Hindlimb muscle (tissue), 1 donor: ENCODE results near the gene PLCG2. TPM values are rescaled to one million over a fixed set of nuclear protein-coding genes. Genes with fewer than 3 reads are reported as not detected.
"Not testable (repeated sequence)": the region's sequence is repeated elsewhere in the genome, so short reads cannot be mapped to it uniquely, and the experiment has no call there.

ENCODE experiments used
- DNase-seq: peaks from one replicate; pipeline ENCODE4 v3.0.0-alpha.2; 2013
- polyA plus RNA-seq: library from polyadenylated mRNA; unstranded; fragments of 120-200 nt; gene quantifications from one replicate; pipeline ENCODE4 v1.2.1, GENCODE V29; 2013; ENCODE audit not compliant: insufficient read length

PLCG2 gene
- polyA plus RNA-seq, 1 donor, result 8.8 TPM

DNA sequence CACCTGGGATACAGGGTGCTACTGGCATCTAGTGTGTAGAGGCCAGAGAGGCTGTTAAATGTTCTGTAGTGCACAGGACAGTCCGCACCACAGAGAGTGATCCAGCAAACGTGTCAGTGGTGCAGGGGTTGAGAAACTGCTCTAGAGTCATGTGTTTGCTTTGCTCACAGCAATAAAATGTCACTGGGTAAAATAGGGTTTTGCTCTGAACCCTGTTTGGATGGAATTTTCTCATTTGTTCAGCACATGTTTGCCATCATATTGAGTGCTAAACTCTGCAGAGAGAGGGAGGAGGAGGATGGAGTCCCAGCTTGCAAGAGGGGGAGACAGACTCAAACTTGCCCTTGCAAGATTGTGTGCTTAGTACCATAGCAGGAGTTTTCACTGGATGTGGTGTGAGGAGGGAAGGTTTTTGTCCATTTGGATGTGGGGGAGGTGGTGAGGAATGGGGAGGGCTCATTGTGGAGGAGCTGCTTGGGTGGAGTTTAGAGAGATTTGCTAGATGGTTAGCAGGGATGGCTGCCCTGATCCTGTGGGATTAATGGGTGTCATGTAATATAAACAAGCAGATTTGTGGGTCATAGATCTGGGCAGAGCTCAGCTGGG is 11.8 kb downstream of the PLCG2 start:
- DNase-seq, result no peak

DNA sequence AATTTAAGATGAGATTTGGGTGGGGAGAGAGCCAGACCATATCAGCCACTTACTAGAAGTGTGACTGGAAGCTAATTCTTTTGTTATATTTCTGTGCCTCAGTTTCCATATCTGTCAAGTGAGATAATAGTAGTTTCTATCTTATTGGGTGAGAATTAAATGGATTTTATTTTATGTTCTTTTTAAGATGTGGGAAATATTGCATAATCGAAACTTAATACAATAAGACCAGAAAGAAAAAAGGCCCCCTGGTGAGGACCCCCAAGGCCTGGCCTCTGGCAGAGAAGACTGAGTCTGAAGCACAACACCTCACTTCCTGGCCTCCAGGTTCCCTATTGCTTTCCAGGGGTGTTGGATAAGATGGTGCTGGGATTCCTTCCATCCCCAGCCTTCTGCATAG is 13.7 kb downstream of the PLCG2 start:
- no peak for DNase-seq

DNA sequence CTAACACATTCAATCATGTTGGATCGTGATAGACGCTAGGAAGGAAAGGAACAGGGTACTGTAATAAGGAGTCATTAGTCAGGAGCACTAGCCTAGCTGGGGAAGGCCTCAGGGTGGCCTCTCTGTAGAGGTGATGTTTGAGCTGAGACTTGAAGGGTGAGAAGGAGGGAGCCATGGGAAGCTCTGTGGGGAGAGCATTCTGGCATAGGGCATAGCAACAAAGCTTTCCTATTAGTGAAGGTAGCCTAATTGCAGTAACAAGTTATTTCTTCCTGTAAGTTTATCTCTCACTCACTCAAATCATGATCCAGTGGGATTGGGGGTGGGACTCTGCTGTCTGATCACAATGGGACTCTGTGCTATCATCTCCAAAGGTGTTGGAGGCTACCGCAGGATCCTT is 16.1 kb downstream of the PLCG2 start:
- DNase-seq, result no peak

DNA sequence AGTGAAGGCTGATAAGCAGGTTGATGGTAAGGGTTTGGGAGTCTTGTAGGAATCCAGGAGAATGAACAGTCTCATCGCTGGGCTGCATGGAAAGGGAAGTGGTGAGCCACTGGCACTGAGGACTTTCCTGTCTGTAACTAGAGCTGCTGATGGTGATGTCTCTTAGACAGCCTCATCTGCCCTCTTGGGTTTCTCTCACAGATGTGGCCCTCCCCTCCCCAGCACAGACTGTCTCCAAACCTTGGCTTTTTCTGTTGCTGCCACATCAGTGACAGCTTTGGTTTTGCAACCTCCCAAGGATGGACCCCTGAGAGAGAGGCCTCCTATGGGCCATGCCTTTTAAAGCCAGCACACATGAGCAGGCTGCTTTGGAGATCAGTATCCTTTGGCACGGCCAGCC is 16.9 kb downstream of the PLCG2 start:
- DNase-seq, result no peak

DNA sequence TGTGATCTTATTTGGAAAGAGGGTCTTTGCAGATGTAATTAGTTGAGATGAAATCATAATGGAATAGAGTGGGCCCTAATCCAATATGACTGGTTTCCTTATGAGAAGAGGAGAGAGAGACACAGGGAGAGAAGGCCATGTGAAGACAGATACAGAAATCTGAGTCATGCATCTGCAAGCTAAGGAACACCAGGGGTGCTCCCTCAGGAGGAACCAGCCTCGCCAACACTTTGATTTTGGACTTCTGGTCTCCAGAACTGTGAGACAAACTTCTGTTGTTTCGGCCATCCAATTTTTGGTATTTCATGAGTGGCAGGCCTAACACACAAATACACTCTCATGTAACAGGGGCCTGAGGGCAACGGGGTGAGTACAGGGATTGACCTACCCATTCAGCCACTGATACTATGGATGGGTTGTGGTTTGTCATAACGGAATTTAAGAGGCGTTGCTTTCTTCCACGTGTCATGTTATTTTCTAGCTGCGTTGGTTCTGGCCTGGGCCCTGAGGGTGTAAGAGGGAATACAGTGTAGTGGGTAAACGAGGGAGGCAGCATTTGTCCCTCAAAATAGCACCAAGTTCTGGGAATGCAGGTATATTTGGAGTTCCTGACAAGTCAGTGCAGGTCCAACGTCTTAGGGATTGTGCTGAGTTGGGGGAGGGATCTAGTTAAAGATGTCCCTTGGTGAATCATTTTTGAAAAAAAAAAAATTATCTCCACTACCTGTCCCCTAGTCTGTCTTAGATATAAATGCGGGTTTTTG is 17.7 kb downstream of the PLCG2 start:
- DNase-seq, result no peak

DNA sequence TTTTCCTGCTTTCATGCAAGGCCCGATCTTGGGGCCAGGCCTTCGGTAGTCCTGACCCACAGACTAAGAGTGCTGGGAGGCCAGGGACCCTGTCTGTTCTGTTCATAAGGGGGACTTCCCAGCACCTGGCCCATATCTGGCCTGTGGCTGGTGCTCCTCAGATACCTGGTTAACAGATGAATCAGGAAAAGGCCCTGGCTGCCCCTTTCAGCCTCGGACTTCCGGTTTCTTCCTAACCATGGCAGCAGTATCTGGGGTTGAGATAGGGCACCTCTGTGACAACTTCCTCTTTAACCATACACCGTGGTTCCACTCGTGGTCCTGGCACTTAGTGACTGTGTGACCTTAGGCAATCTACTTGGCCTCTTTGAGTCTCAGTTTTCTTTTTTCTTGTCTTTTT is 18.4 kb downstream of the PLCG2 start:
- no peak for DNase-seq

DNA sequence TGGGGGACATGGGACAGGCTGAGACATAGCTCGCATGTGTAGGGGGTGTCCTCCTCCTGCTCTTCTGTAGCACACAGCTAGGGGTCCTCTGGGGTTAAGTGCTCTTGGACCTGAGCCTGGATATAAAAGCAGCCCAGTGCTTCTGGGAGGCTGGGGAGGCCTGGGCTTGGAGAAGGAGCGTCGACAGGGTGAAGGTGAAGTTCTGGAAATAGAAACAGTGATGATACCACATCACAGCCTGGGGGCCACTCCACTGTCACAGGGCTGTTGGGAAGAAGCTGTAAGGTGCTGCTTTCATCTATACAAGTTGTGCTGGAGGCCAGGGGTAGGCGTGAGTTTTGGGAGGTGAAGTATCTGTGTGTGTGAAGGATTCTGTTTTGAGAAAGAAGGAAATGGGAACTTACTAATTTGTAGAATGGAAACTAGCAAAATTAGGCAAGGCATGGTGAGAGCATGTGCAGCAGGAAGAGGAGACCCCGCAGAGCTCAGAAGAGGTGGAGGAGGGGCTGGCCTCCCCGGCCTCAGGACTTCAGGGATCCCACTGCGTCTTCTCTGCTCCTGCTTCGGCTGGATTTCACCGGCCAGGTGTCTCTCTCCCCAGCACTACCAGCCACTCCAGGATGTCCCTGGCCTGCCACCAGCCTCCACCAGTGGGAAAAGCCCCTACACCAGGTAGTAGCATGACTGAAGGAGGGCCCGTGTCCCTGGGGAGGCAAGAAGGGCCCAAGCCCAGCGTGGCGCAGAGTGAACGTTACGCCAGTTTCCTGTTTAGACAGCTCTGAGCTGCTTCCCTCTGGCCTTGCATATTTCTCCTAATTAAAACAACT is 19.4 kb downstream of the PLCG2 start:
- no peak for DNase-seq

DNA sequence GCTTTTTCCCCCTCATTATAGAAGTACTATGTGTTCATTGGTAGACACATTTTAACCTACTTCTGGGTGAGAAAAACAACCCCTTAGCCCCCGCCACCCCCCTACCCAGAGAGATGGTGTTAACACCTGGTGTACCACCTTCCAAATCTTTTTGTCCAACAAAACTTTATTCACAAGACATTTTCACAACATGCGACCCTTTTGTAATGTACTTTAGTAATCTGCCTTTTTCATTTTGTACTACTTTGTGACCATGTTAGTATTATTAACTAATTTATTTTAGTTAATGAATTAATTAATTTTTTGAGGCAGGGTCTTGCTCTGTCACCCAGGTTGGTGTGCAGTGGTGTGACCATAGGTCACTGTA is 20.0 kb downstream of the PLCG2 start:
- no peak for DNase-seq

DNA sequence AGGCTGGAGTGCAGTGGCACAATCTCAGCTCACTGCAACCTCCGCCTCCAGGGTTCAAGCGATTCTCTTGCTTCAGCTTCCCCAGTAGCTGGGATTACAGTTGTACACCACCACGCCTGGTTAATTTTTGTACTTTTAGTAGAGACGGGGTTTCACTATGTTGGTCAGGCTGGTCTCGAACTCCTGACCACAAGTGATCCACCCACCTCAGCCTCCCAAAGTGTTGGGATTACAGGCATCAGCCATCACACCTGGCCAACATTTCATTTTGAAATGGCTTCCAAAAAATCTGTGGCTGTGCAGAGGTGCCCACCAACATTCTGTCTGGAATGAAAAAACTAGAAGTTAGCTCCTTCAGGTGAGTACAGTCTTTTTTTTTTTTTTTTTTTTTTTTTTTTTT is 22.6 kb downstream of the PLCG2 start:
- DNase-seq, result not testable (repeated sequence)

DNA sequence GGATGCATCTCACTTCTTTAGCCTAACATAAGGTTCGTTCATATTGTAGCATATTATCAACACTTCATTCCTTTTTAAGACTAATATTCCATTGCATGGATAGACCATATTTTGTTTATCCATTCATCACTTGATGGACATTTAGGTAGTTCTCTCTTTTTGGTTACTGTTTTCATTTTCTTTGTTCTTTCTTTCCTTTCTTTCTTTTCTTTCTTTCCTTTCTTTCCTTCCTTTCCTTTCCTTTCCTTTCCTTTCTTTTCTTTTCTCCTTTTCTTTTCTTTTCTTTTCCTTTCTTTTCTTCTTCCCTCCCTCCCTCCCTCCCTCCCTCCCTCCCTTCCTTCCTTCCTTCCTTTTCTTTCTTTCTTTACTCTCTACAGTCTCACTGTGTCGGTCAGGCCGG is 24.2 kb downstream of the PLCG2 start:
- DNase-seq, result no peak

DNA sequence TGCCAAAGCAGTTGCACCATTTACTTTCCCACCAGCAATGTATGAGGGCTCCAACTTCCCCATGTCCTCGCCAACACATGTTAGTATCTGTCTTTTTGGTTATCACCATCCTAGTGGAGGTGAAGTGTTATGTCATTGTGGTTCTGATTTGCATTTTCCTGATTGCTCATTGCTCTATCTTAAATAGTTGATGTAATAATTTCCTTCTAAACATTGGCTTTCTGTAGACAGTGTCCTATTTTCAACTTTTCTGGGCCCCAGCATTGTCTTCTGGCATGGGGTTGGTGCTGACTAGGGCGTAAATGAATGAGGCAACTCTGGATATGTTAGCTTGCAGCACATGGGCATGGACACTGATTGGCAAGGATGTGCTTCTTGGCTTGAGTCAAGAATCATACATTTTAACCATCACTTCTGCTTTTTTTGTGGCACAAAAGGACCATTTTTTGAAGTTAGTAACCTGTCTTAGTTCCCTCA is 25.1 kb downstream of the PLCG2 start:
- DNase-seq, result no peak

DNA sequence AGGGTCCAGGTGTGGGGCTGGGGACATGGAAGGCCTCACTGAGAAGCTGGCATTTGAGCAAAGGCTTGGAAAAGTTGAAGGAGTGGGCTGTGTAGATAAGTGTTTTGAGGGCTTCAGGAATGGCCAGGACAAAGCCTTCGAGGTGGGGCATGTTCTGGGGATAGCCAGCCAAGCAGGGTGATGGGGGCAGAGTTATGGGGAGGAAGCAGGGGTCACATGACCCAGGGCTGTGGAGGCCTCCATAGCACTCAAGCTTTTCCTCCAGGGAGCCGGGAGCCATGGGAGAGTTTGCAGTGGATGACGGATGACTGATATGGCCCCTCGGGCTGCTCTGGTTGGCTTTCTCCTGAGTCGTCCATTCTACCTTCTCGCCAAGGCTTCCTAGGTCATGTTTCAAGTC is 27.6 kb downstream of the PLCG2 start:
- no peak for DNase-seq

DNA sequence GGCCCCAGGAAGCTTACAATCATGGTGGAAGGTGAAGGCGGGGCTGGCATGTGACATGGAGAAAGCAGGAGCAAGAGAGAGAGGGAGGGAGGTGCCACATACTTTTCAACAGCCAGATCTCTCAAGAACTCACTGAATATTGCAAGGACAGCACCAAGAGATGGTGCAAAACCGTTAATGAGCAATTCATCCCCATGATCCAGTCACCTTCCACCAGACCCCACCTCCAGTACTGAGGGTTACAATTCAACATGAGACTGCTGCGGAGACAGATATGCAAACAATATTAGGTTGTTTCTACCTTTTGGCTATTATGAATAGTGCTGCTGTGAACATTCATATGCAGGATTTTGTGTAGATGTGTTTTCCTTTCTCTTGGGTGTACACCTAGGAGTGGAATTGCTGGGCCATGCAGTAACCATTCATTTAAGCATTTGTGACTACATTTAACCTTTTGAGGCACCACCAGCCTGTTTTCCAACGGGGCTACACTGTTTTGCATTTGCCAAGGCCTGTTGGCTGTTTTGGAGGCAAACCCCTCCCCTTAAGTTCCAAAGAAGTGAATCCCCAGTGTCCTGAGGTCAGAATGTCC is 28.8 kb downstream of the PLCG2 start:
- DNase-seq, result no peak

DNA sequence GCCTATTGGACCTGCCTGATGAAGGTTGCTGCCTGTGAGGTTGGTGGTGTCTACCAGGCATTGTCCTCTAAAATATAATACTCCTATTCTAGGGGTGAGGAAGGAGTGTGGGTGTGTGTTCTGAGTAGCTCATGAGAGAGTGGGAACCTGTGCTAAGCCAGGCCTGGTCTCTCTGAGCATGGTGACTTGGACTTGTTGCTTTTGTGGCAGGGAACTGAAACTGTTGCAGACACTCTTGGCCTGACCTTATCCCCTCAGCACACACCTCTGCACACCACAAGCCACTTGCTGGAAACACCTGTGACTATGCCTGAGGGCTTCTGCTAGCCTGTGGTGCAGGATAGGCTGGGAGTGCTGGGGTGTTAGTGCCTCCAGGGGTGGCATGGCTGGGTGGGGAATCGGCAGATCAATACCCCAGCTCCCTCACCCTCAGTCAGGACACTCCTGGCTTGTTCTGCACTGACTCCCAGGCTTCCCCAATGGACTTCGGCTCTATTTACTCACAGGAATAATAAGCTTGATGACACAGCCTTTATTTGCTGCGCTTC is 29.9 kb downstream of the PLCG2 start:
- DNase-seq, result no peak

DNA sequence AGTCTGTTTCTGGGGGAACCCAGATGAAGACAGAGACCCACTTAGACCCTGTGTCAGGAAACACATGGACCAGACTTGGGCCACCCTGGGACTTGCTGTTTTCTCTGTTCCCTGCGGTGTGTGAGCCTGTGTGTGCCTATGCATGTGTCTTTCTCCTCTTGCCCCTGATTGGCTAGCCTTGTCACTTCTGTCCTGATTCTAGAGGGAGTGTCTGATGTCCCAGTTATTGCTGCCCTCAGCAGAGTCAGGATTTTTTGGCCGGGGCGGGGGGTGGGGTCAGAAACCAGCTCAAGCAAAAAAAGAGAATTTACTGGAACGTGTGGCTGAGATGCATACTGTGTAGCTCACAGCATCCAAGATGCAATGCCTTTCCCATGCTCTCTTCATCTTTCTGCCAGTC is 30.5 kb downstream of the PLCG2 start:
- no peak for DNase-seq

DNA sequence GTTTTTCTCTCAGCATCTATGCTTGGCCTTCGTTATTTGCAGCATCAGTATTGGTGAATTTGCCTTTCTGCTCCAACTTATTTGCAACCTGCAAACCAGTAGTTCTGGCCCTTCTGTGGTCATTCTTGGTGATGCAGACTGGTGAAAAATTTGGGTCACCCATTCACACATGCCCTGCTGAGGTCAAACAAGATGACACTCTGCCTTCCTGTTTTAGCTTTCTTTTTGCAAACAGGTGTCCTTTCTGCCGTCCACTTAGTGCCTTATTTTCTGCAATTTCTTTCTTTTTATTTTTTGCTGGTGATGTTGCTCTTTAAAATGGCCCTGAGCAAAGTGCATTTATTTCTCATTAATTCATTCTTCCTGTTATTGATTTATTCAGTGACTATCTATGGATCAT is 31.3 kb downstream of the PLCG2 start:
- DNase-seq, result no peak

DNA sequence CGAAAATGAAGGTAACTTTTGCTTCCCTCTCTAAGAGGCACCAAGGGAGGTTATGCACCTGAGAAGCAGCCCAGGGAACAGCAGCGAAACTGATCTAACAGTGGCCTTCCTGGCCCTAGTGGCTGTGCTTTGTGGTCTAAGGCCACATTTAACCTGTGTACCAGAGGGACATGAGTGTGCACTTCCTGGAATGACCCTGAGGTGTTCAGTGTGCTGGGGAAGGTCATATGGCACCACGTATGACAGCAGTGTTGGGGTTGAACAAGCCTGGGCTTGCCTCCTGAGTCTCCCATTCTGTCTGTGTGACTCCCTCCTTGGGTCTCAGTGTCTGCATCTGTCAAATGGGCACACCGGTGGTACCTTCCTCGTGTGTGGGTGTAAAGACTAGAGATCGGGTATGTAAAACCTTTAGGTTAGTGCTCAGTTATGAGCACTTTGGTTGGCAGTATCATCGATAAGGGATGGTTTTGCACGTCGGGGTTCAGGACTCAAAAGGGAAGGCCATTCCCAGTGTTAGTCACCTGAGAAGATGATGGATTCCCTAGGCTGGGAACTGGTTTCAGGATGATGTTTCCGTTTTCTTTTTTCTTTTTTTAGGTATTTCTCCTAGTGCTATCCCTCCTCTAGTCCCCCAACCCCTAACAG is 31.9 kb downstream of the PLCG2 start:
- DNase-seq, result no peak

DNA sequence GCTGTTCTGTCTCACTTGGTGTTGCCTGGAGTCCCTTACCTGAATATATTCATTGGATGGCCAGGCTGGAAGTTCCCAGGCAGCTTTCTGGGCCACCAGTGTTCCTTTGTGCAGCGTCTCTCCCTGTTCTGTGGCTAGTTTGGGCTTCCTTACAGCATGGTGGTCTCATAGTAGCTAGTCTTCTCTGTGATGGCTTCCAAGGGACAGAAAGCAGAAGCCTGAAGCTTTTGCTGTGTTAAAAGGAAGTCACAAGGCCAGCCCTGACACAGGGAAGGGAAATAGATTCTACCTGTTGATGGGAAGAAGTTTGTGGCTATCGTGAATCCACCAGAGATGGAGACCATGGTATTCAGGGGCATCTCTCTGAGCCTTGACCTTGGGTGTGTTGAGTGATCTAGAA is 34.6 kb downstream of the PLCG2 start:
- no peak for DNase-seq

DNA sequence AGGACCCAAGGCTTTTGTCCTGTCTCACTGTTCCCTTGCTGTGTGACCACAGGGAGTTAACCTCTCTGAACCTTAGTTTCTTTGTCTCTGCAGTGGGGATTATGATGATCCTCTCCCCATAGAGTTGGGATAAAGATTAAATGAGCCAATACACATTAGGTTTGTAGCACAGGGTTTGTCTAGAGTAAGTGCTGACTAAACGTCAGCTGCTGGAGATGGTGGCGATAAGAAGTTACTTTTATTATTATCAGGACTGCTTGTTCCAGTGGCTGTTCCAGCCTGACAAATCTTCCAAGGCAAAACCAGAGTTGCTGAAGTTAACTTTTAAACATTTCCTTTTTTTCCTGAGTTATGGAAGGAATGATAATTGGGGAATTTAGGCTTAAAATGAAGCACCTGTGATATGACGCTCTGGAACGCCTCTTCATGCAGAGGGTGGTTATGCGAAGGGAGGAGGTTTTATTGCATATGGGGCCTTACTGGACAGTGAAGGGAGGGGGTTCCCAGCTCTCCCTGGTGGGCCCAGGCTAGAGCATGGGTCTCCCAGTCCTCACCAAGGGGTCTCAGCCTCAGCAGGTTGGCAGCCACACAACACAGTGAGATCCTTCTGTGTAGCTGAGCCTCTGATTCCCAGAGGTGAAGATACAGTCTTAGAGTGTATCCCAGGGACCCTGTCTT is 35.8 kb downstream of the PLCG2 start:
- no peak for DNase-seq

DNA sequence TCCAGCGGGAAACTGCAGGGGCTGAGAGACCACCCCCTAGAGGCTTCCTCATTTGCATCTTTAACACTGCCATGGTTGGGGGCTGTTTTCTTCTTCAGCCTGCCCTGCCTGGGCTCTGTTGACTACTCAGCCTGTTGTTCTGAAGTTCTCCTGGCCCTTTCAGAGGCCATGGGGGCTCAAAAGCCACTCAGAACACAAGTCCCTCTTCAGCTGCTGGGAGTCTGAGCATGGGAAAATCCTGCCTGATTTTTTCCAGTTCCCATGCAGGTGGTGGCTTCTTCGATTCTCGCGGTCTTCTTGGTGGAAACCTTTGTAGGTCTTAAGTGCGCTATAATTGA is 36.3 kb downstream of the PLCG2 start:
- no peak for DNase-seq

DNA sequence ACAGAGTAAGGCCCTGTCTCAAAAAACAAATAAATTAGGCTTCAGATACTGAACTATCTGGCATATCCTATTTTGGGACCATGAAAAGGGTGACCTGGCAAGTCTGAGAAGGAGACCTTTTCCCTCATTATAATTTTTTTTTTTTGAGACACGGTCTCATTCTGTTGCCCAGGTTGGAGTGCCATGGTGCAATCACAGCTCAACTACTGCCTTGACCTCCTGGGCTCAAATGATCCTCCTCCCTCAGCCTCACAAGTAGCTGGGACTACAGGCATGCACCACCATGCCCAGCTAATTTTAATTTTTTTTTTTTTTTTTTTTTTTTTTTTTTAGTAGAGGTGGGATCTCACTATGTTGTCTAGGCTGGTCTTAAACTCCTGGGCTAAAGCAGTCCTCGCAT is 37.3 kb downstream of the PLCG2 start:
- DNase-seq, result no peak

DNA sequence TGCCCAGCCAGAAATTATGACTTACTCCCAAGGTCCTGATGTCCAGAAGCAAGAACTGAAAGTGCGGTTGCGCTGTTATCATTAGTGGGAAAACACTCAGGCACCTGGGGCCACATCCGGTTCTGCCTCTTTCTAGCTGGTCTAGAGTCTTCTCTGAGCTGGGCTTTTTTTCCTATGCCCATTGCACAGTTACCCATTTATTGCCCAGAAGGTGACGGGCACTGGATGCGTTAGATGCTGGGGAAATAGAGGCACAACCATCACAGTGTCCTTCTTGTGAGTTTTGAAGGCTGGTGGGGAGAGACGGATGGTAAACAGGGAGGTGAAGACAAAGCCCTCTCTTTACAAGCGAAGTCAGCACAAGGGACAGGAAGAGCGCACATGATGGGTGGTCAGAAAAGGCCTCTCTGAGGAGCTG is 37.7 kb downstream of the PLCG2 start:
- no peak for DNase-seq
